Esophagus (tissue), 2 donors: ENCODE data around the gene CCDC73. TPM values are rescaled to one million over a fixed set of nuclear protein-coding genes. Genes with fewer than 3 reads are reported as not detected.
"Not testable (repeated sequence)": the region's sequence is repeated elsewhere in the genome, so short reads cannot be mapped to it uniquely, and the experiment has no call there.

ENCODE experiments used
- H3K27ac ChIP-seq, 2 donors: one replicate each; pipeline ENCODE4 v1.5.1; 2013; ENCODE audit warnings: low read depth in 2 of 2, mild to moderate bottlenecking in 2 of 2, inconsistent platforms in 1 of 2, low read length in 1 of 2, moderate library complexity in 1 of 2
- H3K27me3 ChIP-seq, 2 donors: one replicate each; pipeline ENCODE4 v1.6.1; 2013; ENCODE audit warnings: low read length in 2 of 2, control low read depth in 1 of 2, mild to moderate bottlenecking in 1 of 2; ENCODE audit not compliant: insufficient read depth in 2 of 2, control insufficient read depth in 1 of 2
- H3K36me3 ChIP-seq, 2 donors: one replicate each; pipeline ENCODE4 v1.6.1; 2013; ENCODE audit warnings: low read length in 1 of 2; ENCODE audit not compliant: control insufficient read depth in 2 of 2, insufficient read depth in 2 of 2
- H3K4me1 ChIP-seq, 2 donors: one replicate each; pipeline ENCODE4 v1.6.1; 2013; ENCODE audit warnings: low read length in 1 of 2; ENCODE audit not compliant: control insufficient read depth in 2 of 2, insufficient read depth in 2 of 2
- H3K4me3 ChIP-seq, 2 donors: one replicate each; pipeline ENCODE4 v1.5.1; 2013; ENCODE audit warnings: low read length in 2 of 2, mild to moderate bottlenecking in 2 of 2, low read depth in 1 of 2, moderate library complexity in 1 of 2
- H3K9me3 ChIP-seq, 2 donors: one replicate each; pipeline ENCODE4 v1.6.1; 2013; ENCODE audit warnings: mild to moderate bottlenecking in 2 of 2, low read depth in 1 of 2, low read length in 1 of 2, moderate library complexity in 1 of 2; ENCODE audit not compliant: control insufficient read depth in 2 of 2, insufficient read depth in 1 of 2
- WGBS, 2 donors: extraction: QIAGEN DNeasy Blood & Tissue Kit; methylation state at CpG; one replicate each; pipeline ENCODE4 v1.1.7; 2013; 5-methylcytosine and 5-hydroxymethylcytosine counted together
- polyA plus RNA-seq, 2 donors: library from polyadenylated mRNA; stranded (reverse); fragments of 200-250 nt; gene quantifications; one replicate each; pipeline ENCODE4 v1.2.3, GENCODE V29; 2013
- donor health status: healthy with polysubstance abuse.
- donor health status: Bipolar disorder and iron deficiency.

The CCDC73 gene
- polyA plus RNA-seq, 2 donors = 0.02 to 0.05 TPM

- Histone ChIP-seq H3K36me3 (no peaks in the 10 kb centered on the region), H3K4me1 (no peaks in the 10 kb centered on the region), H3K27me3 (no peaks in the 10 kb centered on the region), H3K4me3 (no peak overlapping the region), H3K9me3 (no peaks in the 10 kb centered on the region), H3K27ac (no peak overlapping the region)
- WGBS, 2 donors = 49 to 56% methylated on average over 4 of the region's 4 CpGs
Measured at GRCh38 chr11:32613500-32614151, 180.8 kb downstream of the CCDC73 start.

- Histone ChIP-seq H3K27ac (no peak overlapping the region), H3K36me3 (no peaks in the 10 kb centered on the region), H3K4me1 (no peaks in the 10 kb centered on the region), H3K27me3 (no peaks in the 10 kb centered on the region), H3K9me3 (no peaks in the 10 kb centered on the region), H3K4me3 (no peak overlapping the region)
- WGBS, 2 donors = 84 to 88% methylated on average over 3 of the region's 3 CpGs
Measured at GRCh38 chr11:32610797-32611352, 183.6 kb downstream of the CCDC73 start.

- WGBS, 2 donors = 91 to 92% methylated on average over 4 of the region's 4 CpGs
- not testable (repeated sequence) for H3K4me3 ChIP-seq, H3K4me1 ChIP-seq, H3K9me3 ChIP-seq, H3K27me3 ChIP-seq, H3K36me3 ChIP-seq, H3K27ac ChIP-seq
Measured at GRCh38 chr11:32608826-32609225, 185.6 kb downstream of the CCDC73 start.

GRCh38 chr11:32606220-32606619 lies 188.2 kb downstream of the CCDC73 start:
- H3K4me3 ChIP-seq = no peak overlapping the region
- H3K27ac ChIP-seq = no peak overlapping the region
- no peaks in the 10 kb centered on the region for H3K27me3 ChIP-seq
- peaks cover 0 to 2% of the 10 kb centered on the region in 2 donors for H3K36me3 ChIP-seq
- no peaks in the 10 kb centered on the region for H3K9me3 ChIP-seq
- H3K4me1 ChIP-seq = no peaks in the 10 kb centered on the region

GRCh38 chr11:32602657-32603415 lies 191.6 kb downstream of the CCDC73 start:
- Histone ChIP-seq H3K9me3 (no peaks in the 10 kb centered on the region), H3K4me1 (no peaks in the 10 kb centered on the region), H3K4me3 (no peak overlapping the region), H3K27ac (no peak overlapping the region), H3K36me3 (peaks cover 0 to 2% of the 10 kb centered on the region in 2 donors), H3K27me3 (no peaks in the 10 kb centered on the region)
- WGBS, 2 donors = 45 to 65% methylated on average over 4 of the region's 4 CpGs

- Histone ChIP-seq H3K9me3 (no peaks in the 10 kb centered on the region), H3K4me1 (no peaks in the 10 kb centered on the region), H3K27ac (no peak overlapping the region), H3K36me3 (peaks cover 0 to 3% of the 10 kb centered on the region in 2 donors), H3K4me3 (no peak overlapping the region), H3K27me3 (no peaks in the 10 kb centered on the region)
- WGBS, 2 donors = 90% methylated on average over 1 of the region's 1 CpG
Measured at GRCh38 chr11:32597921-32598320, 196.5 kb downstream of the CCDC73 start.

GRCh38 chr11:32596114-32596513 lies 198.3 kb downstream of the CCDC73 start:
- 91 to 92% methylated on average over 14 of the region's 14 CpGs for WGBS, 2 donors
- not testable (repeated sequence) for H3K27me3 ChIP-seq

GRCh38 chr11:32594272-32594671 lies 200.2 kb downstream of the CCDC73 start:
- no peaks in the 10 kb centered on the region for H3K4me1 ChIP-seq
- H3K27me3 ChIP-seq = no peaks in the 10 kb centered on the region
- H3K9me3 ChIP-seq = no peaks in the 10 kb centered on the region
- peaks cover 17 to 18% of the 10 kb centered on the region in 2 donors for H3K36me3 ChIP-seq
- no peak overlapping the region for H3K4me3 ChIP-seq
- H3K27ac ChIP-seq = no peak overlapping the region

More at GRCh38 chr11:32596114-32596513, 198.3 kb downstream of the CCDC73 start:
- H3K9me3 ChIP-seq, H3K27ac ChIP-seq, H3K4me3 ChIP-seq, H3K4me1 ChIP-seq: not testable (repeated sequence)
- H3K36me3 ChIP-seq = peaks cover 12% of the 10 kb centered on the region in 2 donors

- H3K27me3 ChIP-seq = no peaks in the 10 kb centered on the region
- no peak overlapping the region for H3K27ac ChIP-seq
- H3K36me3 ChIP-seq = peaks cover 9 to 10% of the 10 kb centered on the region in 2 donors
- no peaks in the 10 kb centered on the region for H3K9me3 ChIP-seq
- H3K4me3 ChIP-seq = no peak overlapping the region
- 76 to 78% methylated on average over 4 of the region's 4 CpGs for WGBS, 2 donors
- H3K4me1 ChIP-seq = peaks cover 0 to 3% of the 10 kb centered on the region in 2 donors
Measured at GRCh38 chr11:32586576-32587190, 207.8 kb downstream of the CCDC73 start.
